HepG2 (cell line): ENCODE data around the gene ADAMTSL3. TPM values are rescaled to one million over a fixed set of nuclear protein-coding genes. Genes with fewer than 3 reads are reported as not detected.

ENCODE experiments used
- AHDC1 ChIP-seq: sonication (generic); formaldehyde crosslinking; IDR thresholded peaks from 2 replicates; pipeline ENCODE4 v1.5.1; 2020; ENCODE audit warnings: mild to moderate bottlenecking, missing genetic modification reagents, borderline replicate concordance
- HOXD1 ChIP-seq: sonication (generic); formaldehyde crosslinking; IDR thresholded peaks from 2 replicates; pipeline ENCODE4 v1.5.0; 2020; ENCODE audit warnings: missing genetic modification reagents
- SRSF9 ChIP-seq: fragments of 200-400 bp; formaldehyde crosslinking; IDR thresholded peaks from 2 replicates; pipeline ENCODE4 v1.6.1; 2018; ENCODE audit warnings: borderline replicate concordance, mild to moderate bottlenecking, low read depth, low read length; ENCODE audit not compliant: insufficient read depth, poor library complexity, severe bottlenecking
- ZHX1 ChIP-seq: sonication (generic); formaldehyde crosslinking; IDR thresholded peaks from 2 replicates; pipeline ENCODE4 v1.8.1; 2022; ENCODE audit warnings: low read depth, mild to moderate bottlenecking, missing genetic modification reagents
- ZNF562 ChIP-seq: sonication (generic); formaldehyde crosslinking; IDR thresholded peaks from 2 replicates; pipeline ENCODE4 v1.8.0; 2022; ENCODE audit warnings: missing genetic modification reagents, borderline replicate concordance
- polyA plus RNA-seq, 8 experiments: library from polyadenylated mRNA; depleted of rRNA in 3 of 8; stranded (reverse) in 7 of 8; unstranded in 1 of 8; fragments of >200 nt; fragmentation: Illumina TruSeq in 4 of 8; extraction: Trizol in 4 of 8; gene quantifications; 2 replicates each; pipeline versions ENCODE4 v1.2.1 to v1.2.3, GENCODE V29; 2011 to 2016; ENCODE audit warnings: low read depth in 4 of 8, missing spikeins in 1 of 8, mixed read lengths in 1 of 8; ENCODE audit not compliant: insufficient read depth in 1 of 8
- total RNA-seq, 5 experiments: library from RNA; depleted of rRNA; stranded (reverse); fragments of >200 nt; fragmentation: Illumina TruSeq; extraction: Trizol; gene quantifications; 2 replicates each; pipeline ENCODE4 v1.2.3, GENCODE V29; 2016; ENCODE audit warnings: low read depth in 1 of 5

ADAMTSL3 gene
- total and polyA plus RNA-seq, 2 of the 13 experiments (the other 11 are each of a cell fraction or from before 2014, with no cell fraction given): 0.04 to 0.09 TPM

- TF ChIP-seq AHDC1 (CRISPR knock-in tag): no peak
- TF ChIP-seq ZNF562 (CRISPR knock-in tag): no peak
- TF ChIP-seq SRSF9: no peak
- TF ChIP-seq ZHX1: no peak
- no peak for TF ChIP-seq HOXD1 (CRISPR knock-in tag)
Observed at GRCh38 chr15:83610901-83611685, 42.8 kb upstream of the ADAMTSL3 start (continued).
